Activated CD4-positive, CD25-positive, alpha-beta regulatory T cell treated with anti-CD3 and anti-CD28 coated beads, Interleukin-2, amount 50 U/mL, for 24 hours (primary cell): ENCODE data around the gene SNX19.
"Not testable (repeated sequence)": the region's sequence is repeated elsewhere in the genome, so short reads cannot be mapped to it uniquely, and the experiment has no call there.

Experiments
- ATAC-seq, 2 donors: fragments of 150-1000 bp; cut with Tn5 transposase; one replicate each; pipeline ENCODE4 v1.10.0; 2021; ENCODE audit warnings: mild to moderate bottlenecking in 1 of 2, moderate library complexity in 1 of 2

Gene SNX19

GRCh38 chr11:130872513-130872912 lies 43.8 kb downstream of the SNX19 start:
- no peak for ATAC-seq

- ATAC-seq, result no peak
Observed at GRCh38 chr11:130872102-130872501, 44.2 kb downstream of the SNX19 start.

- no peak for ATAC-seq
Observed at GRCh38 chr11:130871616-130872015, 44.7 kb downstream of the SNX19 start.

GRCh38 chr11:130868721-130869390 lies 47.4 kb downstream of the SNX19 start:
- no peak for ATAC-seq

GRCh38 chr11:130868086-130868710 lies 48.1 kb downstream of the SNX19 start:
- no peak for ATAC-seq

- no peak for ATAC-seq
Observed at GRCh38 chr11:130866831-130867230, 49.4 kb downstream of the SNX19 start.

GRCh38 chr11:130865774-130866114 lies 50.5 kb downstream of the SNX19 start:
- no peak for ATAC-seq

GRCh38 chr11:130865091-130865773 lies 51.0 kb downstream of the SNX19 start:
- no peak for ATAC-seq

- ATAC-seq, result peak; percentile 64 to 75
Observed at GRCh38 chr11:130861902-130862860, 54.1 kb downstream of the SNX19 start.

GRCh38 chr11:130861283-130861682 lies 55.0 kb downstream of the SNX19 start:
- ATAC-seq, result no peak

- no peak for ATAC-seq
Observed at GRCh38 chr11:130859886-130860285, 56.4 kb downstream of the SNX19 start.

- no peak for ATAC-seq
Observed at GRCh38 chr11:130858215-130858614, 58.1 kb downstream of the SNX19 start.

GRCh38 chr11:130855707-130856106 lies 60.6 kb downstream of the SNX19 start:
- not testable (repeated sequence) for ATAC-seq

- no peak for ATAC-seq
Observed at GRCh38 chr11:130854483-130854882, 61.8 kb downstream of the SNX19 start.

GRCh38 chr11:130852589-130852988 lies 63.7 kb downstream of the SNX19 start:
- no peak for ATAC-seq

GRCh38 chr11:130850185-130850944 lies 65.9 kb downstream of the SNX19 start:
- ATAC-seq, result no peak

GRCh38 chr11:130849215-130849568 lies 67.1 kb downstream of the SNX19 start:
- no peak for ATAC-seq

GRCh38 chr11:130848361-130849214 lies 67.7 kb downstream of the SNX19 start:
- no peak for ATAC-seq

GRCh38 chr11:130847517-130847916 lies 68.8 kb downstream of the SNX19 start:
- peak; percentile 38 to 74 for ATAC-seq

- no peak for ATAC-seq
Observed at GRCh38 chr11:130846606-130847005, 69.7 kb downstream of the SNX19 start.

- ATAC-seq, result no peak
Observed at GRCh38 chr11:130842001-130842400, 74.3 kb downstream of the SNX19 start.
